Mesenchymal stem cell (in vitro differentiated cells and primary cell): Measurements from ENCODE around the gene PRKG1.

Experiments used
- DNase-seq: peaks from one replicate; pipeline ENCODE4 v3.0.0-alpha.2; 2013
- H2AFZ ChIP-seq: one replicate; pipeline ENCODE4 v1.6.1; 2013; ENCODE audit warnings: low read depth, mild to moderate bottlenecking, control low read depth, inconsistent platforms, low read length, moderate library complexity
- H2AK5ac ChIP-seq: 2 replicates; pipeline ENCODE4 v1.6.1; 2013; ENCODE audit warnings: low read length, moderate library complexity, mild to moderate bottlenecking, inconsistent platforms; ENCODE audit not compliant: severe bottlenecking
- H2BK120ac ChIP-seq: one replicate; pipeline ENCODE4 v1.6.1; 2013; ENCODE audit warnings: low read depth, mild to moderate bottlenecking, inconsistent platforms, low read length, moderate library complexity
- H2BK12ac ChIP-seq, 2 experiments: one replicate each; pipeline ENCODE4 v1.6.1; 2013; ENCODE audit warnings: inconsistent platforms in 2 of 2, low read length in 2 of 2, mild to moderate bottlenecking in 2 of 2, moderate library complexity in 2 of 2, control low read depth in 1 of 2
- H2BK15ac ChIP-seq: one replicate; pipeline ENCODE4 v1.6.1; 2013; ENCODE audit warnings: mild to moderate bottlenecking, low read depth, inconsistent platforms; ENCODE audit not compliant: poor library complexity, severe bottlenecking
- H2BK5ac ChIP-seq: 2 replicates; pipeline ENCODE4 v1.6.1; 2013; ENCODE audit warnings: low read depth, mild to moderate bottlenecking, low read length, control low read depth, inconsistent platforms; ENCODE audit not compliant: poor library complexity, severe bottlenecking
- H3K14ac ChIP-seq, 2 experiments: one replicate each; pipeline ENCODE4 v1.6.1; 2013; ENCODE audit warnings: inconsistent platforms in 2 of 2, low read length in 2 of 2, control low read depth in 1 of 2, mild to moderate bottlenecking in 1 of 2, moderate library complexity in 1 of 2
- H3K18ac ChIP-seq, 2 experiments: one replicate each; pipeline ENCODE4 v1.6.1; 2013; ENCODE audit warnings: inconsistent platforms in 2 of 2, low read length in 2 of 2, control low read depth in 1 of 2, low read depth in 1 of 2, mild to moderate bottlenecking in 1 of 2
- H3K23ac ChIP-seq, 2 experiments: one replicate each; pipeline ENCODE4 v1.6.1; 2013; ENCODE audit warnings: inconsistent platforms in 2 of 2, low read length in 2 of 2, mild to moderate bottlenecking in 2 of 2, moderate library complexity in 2 of 2, control low read depth in 1 of 2
- H3K27ac ChIP-seq: 2 replicates; pipeline ENCODE4 v1.5.1; 2013; ENCODE audit warnings: mild to moderate bottlenecking, moderate library complexity, low read length, control low read depth, inconsistent platforms; ENCODE audit not compliant: poor library complexity, severe bottlenecking
- H3K27me3 ChIP-seq, 2 experiments: 2 replicates each; pipeline versions ENCODE4 v1.6.1 to v1.7.0; 2013; ENCODE audit warnings: low read length in 2 of 2, mild to moderate bottlenecking in 2 of 2, moderate library complexity in 2 of 2, control low read depth in 1 of 2, inconsistent platforms in 1 of 2; ENCODE audit not compliant: control insufficient read depth in 1 of 2, insufficient read depth in 1 of 2
- H3K36me3 ChIP-seq, 2 experiments: 2 replicates each; pipeline versions ENCODE4 v1.6.1 to v1.7.0; 2013; ENCODE audit warnings: low read length in 2 of 2, control low read depth in 1 of 2, inconsistent platforms in 1 of 2, low read depth in 1 of 2, mild to moderate bottlenecking in 1 of 2; ENCODE audit not compliant: insufficient read depth in 2 of 2, control insufficient read depth in 1 of 2
- H3K4ac ChIP-seq, 2 experiments: one replicate each; pipeline ENCODE4 v1.6.1; 2013; ENCODE audit warnings: inconsistent platforms in 2 of 2, low read length in 2 of 2, mild to moderate bottlenecking in 2 of 2, moderate library complexity in 2 of 2, control low read depth in 1 of 2, low read depth in 1 of 2
- H3K4me1 ChIP-seq: 2 replicates; pipeline ENCODE4 v1.6.1; 2013; ENCODE audit warnings: low read depth, low read length, control low read depth; ENCODE audit not compliant: control insufficient read depth, insufficient read depth
- H3K4me2 ChIP-seq: 2 replicates; pipeline ENCODE4 v1.6.1; 2013; ENCODE audit warnings: low read length, mild to moderate bottlenecking, inconsistent platforms; ENCODE audit not compliant: poor library complexity, severe bottlenecking
- H3K4me3 ChIP-seq, 2 experiments: 2 replicates each; pipeline versions ENCODE4 v1.5.1 to v1.7.0; 2013; ENCODE audit warnings: low read length in 2 of 2, mild to moderate bottlenecking in 2 of 2, control low read depth in 1 of 2, low read depth in 1 of 2; ENCODE audit not compliant: insufficient read depth in 1 of 2
- H3K79me1 ChIP-seq: replicated peaks from 2 replicates; pipeline ENCODE4 v1.6.1; 2013; ENCODE audit warnings: mild to moderate bottlenecking, control low read depth, low read length, inconsistent platforms; ENCODE audit not compliant: poor library complexity, severe bottlenecking
- H3K9ac ChIP-seq: 2 replicates; pipeline ENCODE4 v1.7.0; 2013; ENCODE audit warnings: mild to moderate bottlenecking, low read length, moderate library complexity
- H3K9me3 ChIP-seq: 2 replicates; pipeline ENCODE4 v1.7.0; 2013; ENCODE audit warnings: mild to moderate bottlenecking, low read length; ENCODE audit not compliant: control insufficient read depth
- H4K8ac ChIP-seq: one replicate; pipeline ENCODE4 v1.6.1; 2013; ENCODE audit warnings: inconsistent platforms, mild to moderate bottlenecking, low read length, moderate library complexity
- H4K91ac ChIP-seq: one replicate; pipeline ENCODE4 v1.6.1; 2013; ENCODE audit warnings: mild to moderate bottlenecking, low read length, inconsistent platforms
- WGBS: methylation state at CpG from one replicate; pipeline ENCODE4 v1.1.7; 2013; ENCODE audit warnings: mixed read lengths; 5-methylcytosine and 5-hydroxymethylcytosine counted together

PRKG1 gene

DNA sequence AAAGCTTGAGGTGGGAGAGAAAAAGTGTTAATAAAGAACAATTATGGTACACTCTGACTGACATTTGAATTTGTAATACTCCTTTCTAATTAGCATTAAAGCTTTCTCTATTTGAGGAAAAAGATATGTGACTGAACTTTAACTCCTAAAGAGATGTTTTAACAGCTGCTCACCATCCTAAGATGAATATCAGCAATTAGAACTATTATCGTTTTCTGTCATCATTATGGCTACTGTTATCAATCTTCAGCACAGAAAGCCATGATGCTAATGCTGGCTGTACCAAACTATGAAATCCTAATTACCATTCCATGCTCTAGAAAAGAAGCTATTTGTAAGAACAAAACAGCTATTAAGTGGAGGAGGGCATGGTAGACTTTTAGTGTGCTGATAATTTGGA is 853.9 kb downstream of the PRKG1 start:
- no peak overlapping the region for H3K27ac ChIP-seq
- no peak overlapping the region for H3K23ac ChIP-seq
- H3K18ac ChIP-seq: no peak overlapping the region
- WGBS: 100% methylated on average over 1 of the region's 1 CpG
- no peak for DNase-seq
- H4K8ac ChIP-seq: no peak overlapping the region
- H2BK120ac ChIP-seq: no peak overlapping the region
- no peaks in the 10 kb centered on the region for H3K36me3 ChIP-seq
- no peaks in the 10 kb centered on the region for H3K4me1 ChIP-seq
- H2AFZ ChIP-seq: no peak overlapping the region
- no peak overlapping the region for H3K14ac ChIP-seq
- H3K9me3 ChIP-seq: peaks cover 5% of the 10 kb centered on the region
- no peak overlapping the region for H2BK15ac ChIP-seq
- no peaks in the 10 kb centered on the region for H3K79me1 ChIP-seq
- no peak overlapping the region for H3K4ac ChIP-seq
- H2AK5ac ChIP-seq: no peak overlapping the region
- H3K9ac ChIP-seq: no peak overlapping the region
- H3K27me3 ChIP-seq: no peaks in the 10 kb centered on the region
- H3K4me2 ChIP-seq: no peak overlapping the region
- H4K91ac ChIP-seq: no peak overlapping the region
- H2BK12ac ChIP-seq: no peak overlapping the region
- no peak overlapping the region for H2BK5ac ChIP-seq
- no peak overlapping the region for H3K4me3 ChIP-seq

DNA sequence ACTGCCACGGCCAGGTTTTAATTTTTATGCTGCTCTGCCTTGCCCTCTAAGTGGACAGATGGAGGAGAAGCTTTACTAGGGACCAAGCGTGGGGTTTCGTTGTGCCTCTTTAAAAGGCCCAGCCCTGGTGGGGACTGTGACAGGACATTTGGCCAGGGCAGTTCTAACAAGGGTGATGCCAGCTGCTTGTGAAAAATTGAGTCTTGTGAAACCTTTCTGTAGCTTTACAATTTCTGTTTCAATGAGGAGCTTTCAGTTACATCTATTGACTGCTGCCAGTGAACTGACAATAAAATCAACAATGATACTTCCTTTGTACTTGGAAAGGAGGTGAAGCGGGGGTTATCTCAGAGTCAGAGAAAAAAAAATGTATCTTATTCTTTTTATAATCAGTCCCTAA is 858.2 kb downstream of the PRKG1 start:
- H4K91ac ChIP-seq: no peak overlapping the region
- no peaks in the 10 kb centered on the region for H3K79me1 ChIP-seq
- no peak overlapping the region for H3K4me2 ChIP-seq
- H4K8ac ChIP-seq: no peak overlapping the region
- H2AK5ac ChIP-seq: no peak overlapping the region
- no peak overlapping the region for H3K14ac ChIP-seq
- H3K36me3 ChIP-seq: no peaks in the 10 kb centered on the region
- WGBS: 92% methylated on average over 3 of the region's 4 CpGs
- H3K4me1 ChIP-seq: no peaks in the 10 kb centered on the region
- no peaks in the 10 kb centered on the region for H3K27me3 ChIP-seq
- H3K27ac ChIP-seq: no peak overlapping the region
- no peak overlapping the region for H3K4ac ChIP-seq
- H2BK5ac ChIP-seq: no peak overlapping the region
- H3K9me3 ChIP-seq: no peaks in the 10 kb centered on the region
- DNase-seq: no peak
- H2BK120ac ChIP-seq: no peak overlapping the region
- H2AFZ ChIP-seq: no peak overlapping the region
- no peak overlapping the region for H3K9ac ChIP-seq
- H2BK12ac ChIP-seq: no peak overlapping the region
- no peak overlapping the region for H3K18ac ChIP-seq
- H2BK15ac ChIP-seq: no peak overlapping the region
- H3K23ac ChIP-seq: no peak overlapping the region
- H3K4me3 ChIP-seq: no peak overlapping the region

DNA sequence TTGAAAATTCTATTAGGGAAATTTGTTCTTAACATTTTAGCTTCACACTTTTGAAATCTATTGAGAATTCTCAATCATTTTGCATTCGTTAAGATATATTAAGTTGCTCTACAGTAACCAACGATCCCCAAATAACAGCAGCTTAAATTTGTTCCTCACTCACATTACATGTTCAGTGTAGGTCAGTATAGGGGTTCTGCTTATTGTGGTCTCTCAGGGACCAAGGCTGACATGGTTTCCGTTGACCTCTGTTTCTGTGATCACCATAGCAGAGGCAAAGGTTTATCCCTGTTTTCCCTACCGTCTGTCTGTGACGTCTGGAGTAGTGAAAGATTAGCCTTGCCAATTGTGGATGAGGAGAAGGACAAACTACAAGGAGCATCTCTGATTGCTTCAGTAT is 860.1 kb downstream of the PRKG1 start:
- no peak overlapping the region for H2BK12ac ChIP-seq
- 91% methylated on average over 5 of the region's 5 CpGs for WGBS
- no peak overlapping the region for H2AFZ ChIP-seq

DNA sequence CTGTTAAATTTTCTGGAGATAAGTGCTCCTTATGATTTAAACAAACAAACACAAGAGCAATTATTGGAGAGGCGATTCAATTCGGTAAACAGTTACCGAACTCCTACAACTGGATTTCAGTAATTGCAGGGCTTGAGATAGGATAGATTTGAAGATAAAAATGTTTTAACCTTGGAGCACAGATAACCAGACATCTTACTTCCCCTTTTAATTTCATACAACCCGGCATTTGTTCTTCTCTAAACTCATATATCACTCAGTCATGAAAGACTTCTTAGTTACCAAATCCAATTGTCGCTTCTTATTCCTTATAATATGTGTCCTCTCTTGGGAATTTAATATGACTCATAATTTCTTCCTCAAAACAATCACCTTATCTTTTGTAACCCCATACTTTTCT is 861.1 kb downstream of the PRKG1 start:
- H2BK15ac ChIP-seq: no peak overlapping the region
- H4K91ac ChIP-seq: no peak overlapping the region
- H2AFZ ChIP-seq: no peak overlapping the region
- H3K36me3 ChIP-seq: no peaks in the 10 kb centered on the region
- H3K23ac ChIP-seq: no peak overlapping the region
- no peak overlapping the region for H3K14ac ChIP-seq
- H3K9me3 ChIP-seq: no peaks in the 10 kb centered on the region
- H4K8ac ChIP-seq: no peak overlapping the region
- no peak overlapping the region for H3K18ac ChIP-seq
- no peaks in the 10 kb centered on the region for H3K4me1 ChIP-seq
- no peak overlapping the region for H2BK12ac ChIP-seq
- H2AK5ac ChIP-seq: no peak overlapping the region
- H3K79me1 ChIP-seq: no peaks in the 10 kb centered on the region
- H3K27ac ChIP-seq: no peak overlapping the region
- H3K4ac ChIP-seq: no peak overlapping the region
- WGBS: 80% methylated on average over 2 of the region's 5 CpGs
- H3K4me3 ChIP-seq: no peak overlapping the region
- H2BK120ac ChIP-seq: no peak overlapping the region
- H3K9ac ChIP-seq: no peak overlapping the region
- no peak for DNase-seq
- no peak overlapping the region for H2BK5ac ChIP-seq
- no peak overlapping the region for H3K4me2 ChIP-seq
- no peaks in the 10 kb centered on the region for H3K27me3 ChIP-seq

More for the DNA sequence above, 860.1 kb downstream of the PRKG1 start:
- H3K27me3 ChIP-seq: no peaks in the 10 kb centered on the region
- H2AK5ac ChIP-seq: no peak overlapping the region
- no peak overlapping the region for H2BK120ac ChIP-seq
- H4K91ac ChIP-seq: no peak overlapping the region
- H3K23ac ChIP-seq: no peak overlapping the region
- H3K27ac ChIP-seq: no peak overlapping the region
- no peak overlapping the region for H2BK5ac ChIP-seq
- H3K4me1 ChIP-seq: no peaks in the 10 kb centered on the region
- no peaks in the 10 kb centered on the region for H3K9me3 ChIP-seq
- H3K14ac ChIP-seq: no peak overlapping the region
- DNase-seq: no peak
- H2BK15ac ChIP-seq: no peak overlapping the region
- H3K79me1 ChIP-seq: no peaks in the 10 kb centered on the region
- no peak overlapping the region for H3K4ac ChIP-seq
- no peak overlapping the region for H3K9ac ChIP-seq
- H3K4me2 ChIP-seq: no peak overlapping the region
- H3K36me3 ChIP-seq: no peaks in the 10 kb centered on the region
- no peak overlapping the region for H4K8ac ChIP-seq
- no peak overlapping the region for H3K4me3 ChIP-seq
- no peak overlapping the region for H3K18ac ChIP-seq
